IMR-90 (cell line): ENCODE data around the gene ANKHD1. TPM values are rescaled to one million over a fixed set of nuclear protein-coding genes. Genes with fewer than 3 reads are reported as not detected.

Experiments used
- ATAC-seq: fragments of 200-7000 bp; cut with Tn5 transposase; 2 replicates; pipeline ENCODE4 v1.9.1; 2020; ENCODE audit warnings: low read depth, mild to moderate bottlenecking, moderate library complexity
- BruUV-seq: library from RNA; stranded (reverse); fragments of 400-500 nt; replicated peaks from 2 replicates; lab custom pipeline; 2021; lab: Mats Ljungman, UMichigan
- CTCF ChIA-PET: fragments of 300-600 bp; formaldehyde crosslinking; extraction: SDS; loops from one replicate; lab custom pipeline; 2021; ENCODE audit warnings: antibody characterized with exemption; lab: Yijun Ruan, JAX
- POLR2A ChIA-PET: fragments of 300-600 bp; sonication (Branson Sonifier 250); formaldehyde crosslinking; loops from one replicate; lab custom pipeline; 2022; ENCODE audit warnings: antibody characterized with exemption; ENCODE audit not compliant: unreplicated experiment; lab: Charles Lee
- DNase-seq: peaks from one replicate; pipeline ENCODE4 v3.0.0; 2013
- H2AFZ ChIP-seq: replicated peaks from 2 replicates; pipeline ENCODE3; 2013; ENCODE audit warnings: low read length, mild to moderate bottlenecking; ENCODE audit not compliant: poor library complexity
- H2AK5ac ChIP-seq: 2 replicates; pipeline ENCODE4 v1.6.1; 2013; ENCODE audit warnings: low read depth, low read length, inconsistent platforms
- H2AK9ac ChIP-seq: replicated peaks from 2 replicates; pipeline ENCODE3; 2013; ENCODE audit warnings: mild to moderate bottlenecking, low read depth, low read length, moderate library complexity; ENCODE audit not compliant: poor library complexity
- H2BK120ac ChIP-seq: 2 replicates; pipeline ENCODE4 v1.6.1; 2013; ENCODE audit warnings: low read depth, low read length, inconsistent platforms
- H2BK15ac ChIP-seq: 3 replicates; pipeline ENCODE4 v1.6.1; 2013; ENCODE audit warnings: low read depth, low read length, inconsistent platforms
- H2BK20ac ChIP-seq: 2 replicates; pipeline ENCODE4 v1.6.1; 2013; ENCODE audit warnings: low read depth, mild to moderate bottlenecking, inconsistent platforms, low read length, moderate library complexity
- H2BK5ac ChIP-seq: 2 replicates; pipeline ENCODE4 v1.6.1; 2013; ENCODE audit warnings: mild to moderate bottlenecking, low read depth, low read length, inconsistent platforms; ENCODE audit not compliant: poor library complexity, severe bottlenecking
- H3K14ac ChIP-seq: replicated peaks from 2 replicates; pipeline ENCODE4 v1.6.1; 2013; ENCODE audit warnings: low read depth, low read length, inconsistent platforms
- H3K18ac ChIP-seq: 2 replicates; pipeline ENCODE4 v1.6.1; 2013; ENCODE audit warnings: low read depth, low read length, control low read depth
- H3K23ac ChIP-seq: 2 replicates; pipeline ENCODE4 v1.6.1; 2013; ENCODE audit warnings: low read depth, low read length, inconsistent platforms
- H3K27ac ChIP-seq: 2 replicates; pipeline ENCODE4 v1.5.1; 2013; ENCODE audit warnings: mild to moderate bottlenecking, control low read depth, low read length; ENCODE audit not compliant: insufficient read depth
- H3K27me3 ChIP-seq: 2 replicates; pipeline ENCODE4 v1.6.1; 2013; ENCODE audit warnings: low read length; ENCODE audit not compliant: control insufficient read depth, insufficient read depth
- H3K36me3 ChIP-seq: 2 replicates; pipeline ENCODE4 v1.6.1; 2013; ENCODE audit warnings: low read length, mixed read lengths; ENCODE audit not compliant: control insufficient read depth, insufficient read depth
- H3K4ac ChIP-seq: 2 replicates; pipeline ENCODE4 v1.6.1; 2013; ENCODE audit warnings: low read depth, low read length, inconsistent platforms
- H3K4me1 ChIP-seq: 2 replicates; pipeline ENCODE4 v1.6.1; 2013; ENCODE audit warnings: low read length, mixed read lengths; ENCODE audit not compliant: control insufficient read depth, insufficient read depth
- H3K4me2 ChIP-seq: 2 replicates; pipeline ENCODE4 v1.6.1; 2013; ENCODE audit warnings: low read depth, mild to moderate bottlenecking, control low read depth, low read length, moderate library complexity
- H3K4me3 ChIP-seq: 2 replicates; pipeline ENCODE4 v1.5.1; 2013; ENCODE audit warnings: low read depth, mild to moderate bottlenecking, control low read depth, low read length, moderate library complexity; ENCODE audit not compliant: insufficient read depth
- H3K56ac ChIP-seq: 2 replicates; pipeline ENCODE4 v1.6.1; 2013; ENCODE audit warnings: low read length, inconsistent platforms; ENCODE audit not compliant: insufficient read depth; ENCODE audit errors: extremely low read depth
- H3K79me1 ChIP-seq, 2 experiments: 2 replicates each; pipeline ENCODE4 v1.6.1; 2013; ENCODE audit warnings: low read length in 2 of 2, inconsistent platforms in 1 of 2, low read depth in 1 of 2
- H3K9ac ChIP-seq: 2 replicates; pipeline ENCODE4 v1.6.1; 2013; ENCODE audit warnings: low read depth, low read length, control low read depth
- H3K9me1 ChIP-seq: 2 replicates; pipeline ENCODE4 v1.6.1; 2013; ENCODE audit warnings: low read length, inconsistent platforms; ENCODE audit not compliant: insufficient read depth
- H3K9me3 ChIP-seq: 2 replicates; pipeline ENCODE4 v1.6.1; 2013; ENCODE audit warnings: low read length; ENCODE audit not compliant: control insufficient read depth, insufficient read depth
- H4K20me1 ChIP-seq: 2 replicates; pipeline ENCODE4 v1.6.1; 2013; ENCODE audit warnings: low read length, inconsistent platforms; ENCODE audit not compliant: insufficient read depth
- H4K5ac ChIP-seq: 2 replicates; pipeline ENCODE4 v1.6.1; 2013; ENCODE audit warnings: mild to moderate bottlenecking, low read depth, low read length, control low read depth
- H4K8ac ChIP-seq, 2 experiments: 2 replicates each; pipeline ENCODE4 v1.6.1; 2013; ENCODE audit warnings: low read depth in 2 of 2, low read length in 2 of 2, control low read depth in 1 of 2, inconsistent platforms in 1 of 2
- H4K91ac ChIP-seq: 2 replicates; pipeline ENCODE4 v1.6.1; 2013; ENCODE audit warnings: low read depth, low read length, inconsistent platforms; ENCODE audit not compliant: insufficient read depth
- BHLHE40 ChIP-seq: fragments of 150-350 bp; IDR thresholded peaks from 2 replicates; pipeline ENCODE4 v1.6.1; 2016; ENCODE audit warnings: mild to moderate bottlenecking, low read depth, low read length
- CEBPB ChIP-seq: IDR thresholded peaks from 2 replicates; pipeline ENCODE4 v1.6.1; 2012; ENCODE audit warnings: low read depth, low read length, improper control_type of control experiment
- CHD1 ChIP-seq: IDR thresholded peaks from 2 replicates; pipeline ENCODE4 v1.6.1; 2012; ENCODE audit warnings: low read depth, low read length, improper control_type of control experiment
- CTCF ChIP-seq: conservative IDR thresholded peaks from 2 replicates; pipeline ENCODE4 v1.5.1; 2012; ENCODE audit warnings: mild to moderate bottlenecking, low read depth, low read length, improper control_type of control experiment
- ELK1 ChIP-seq: fragments of 150-350 bp; IDR thresholded peaks from 2 replicates; pipeline ENCODE4 v1.6.1; 2016; ENCODE audit warnings: low read depth, mild to moderate bottlenecking, low read length, moderate library complexity, borderline replicate concordance
- FOS ChIP-seq: fragments of 150-350 bp; IDR thresholded peaks from 2 replicates; pipeline ENCODE4 v1.6.1; 2016; ENCODE audit warnings: low read depth, low read length
- MAFK ChIP-seq: IDR thresholded peaks from 2 replicates; pipeline ENCODE4 v1.6.1; 2012; ENCODE audit warnings: low read depth, low read length, improper control_type of control experiment
- MAZ ChIP-seq: IDR thresholded peaks from 2 replicates; pipeline ENCODE4 v1.6.1; 2012; ENCODE audit warnings: low read depth, mild to moderate bottlenecking, low read length, improper control_type of control experiment, moderate library complexity, borderline replicate concordance
- MXI1 ChIP-seq: IDR thresholded peaks from 2 replicates; pipeline ENCODE4 v1.6.1; 2012; ENCODE audit warnings: low read depth, mild to moderate bottlenecking, low read length, moderate library complexity, borderline replicate concordance
- NFE2L2 ChIP-seq: fragments of 150-350 bp; IDR thresholded peaks from 2 replicates; pipeline ENCODE4 v1.6.1; 2016; ENCODE audit warnings: low read depth, mild to moderate bottlenecking, low read length
- POLR2A ChIP-seq: IDR thresholded peaks from 2 replicates; pipeline ENCODE4 v1.6.1; 2012; ENCODE audit warnings: mild to moderate bottlenecking, low read depth, low read length
- RAD21 ChIP-seq: IDR thresholded peaks from 2 replicates; pipeline ENCODE4 v1.6.1; 2012; ENCODE audit warnings: low read length, improper control_type of control experiment
- RCOR1 ChIP-seq: IDR thresholded peaks from 2 replicates; pipeline ENCODE4 v1.6.1; 2012; ENCODE audit warnings: mild to moderate bottlenecking, low read length, improper control_type of control experiment; ENCODE audit not compliant: insufficient replicate concordance
- RFX5 ChIP-seq: IDR thresholded peaks from 2 replicates; pipeline ENCODE4 v1.8.0; 2012; ENCODE audit warnings: low read depth, mild to moderate bottlenecking, low read length, moderate library complexity
- SMC3 ChIP-seq: fragments of 150-350 bp; IDR thresholded peaks from 2 replicates; pipeline ENCODE4 v1.6.1; 2016; ENCODE audit warnings: low read depth, mild to moderate bottlenecking, antibody characterized with exemption, low read length, moderate library complexity
- USF2 ChIP-seq: fragments of 150-350 bp; IDR thresholded peaks from 2 replicates; pipeline ENCODE4 v1.6.1; 2017; ENCODE audit warnings: mild to moderate bottlenecking, antibody characterized with exemption, low read length, low read depth
- dilution Hi-C: fragments of 300-500 bp; cut with HindIII; formaldehyde crosslinking; loops from one replicate; pipeline ENCODE4 v1.14.3; 2018; ENCODE audit warnings: low sequenced_read_pairs; ENCODE audit not compliant: unreplicated experiment
- in situ Hi-C: fragments of 300-500 bp; cut with MboI; formaldehyde crosslinking; loops from 3 replicates; pipeline ENCODE4 v1.14.3; 2019; ENCODE audit warnings: low sequenced_read_pairs, inconsistent platforms, mixed read lengths
- intact Hi-C: fragments of 100-400 bp; cut with micrococcal nuclease; formaldehyde crosslinking; loops from 2 replicates; pipeline ENCODE4 v1.10.0; 2022
- polyA plus RNA-seq, 3 experiments: library from polyadenylated mRNA; depleted of rRNA; stranded (reverse); fragments of >200 nt; gene quantifications; 2 replicates each; pipeline ENCODE4 v1.2.3, GENCODE V29; 2012; ENCODE audit warnings: low replicate concordance in 1 of 3
- total RNA-seq: library from RNA; depleted of rRNA; stranded (reverse); fragments of >200 nt; gene quantifications from 2 replicates; pipeline ENCODE4 v1.2.3, GENCODE V29; 2012

The ANKHD1 gene
- total and polyA plus RNA-seq, 2 of the 4 experiments (the other 2 are of a cell fraction) = 32.1 to 36.7 TPM

GRCh38 chr5:140497897-140498296, 96.3 kb downstream of the ANKHD1 start:
- Histone ChIP-seq H2AK9ac (no peak overlapping the region), H3K9me3 (no peaks in the 10 kb centered on the region), H3K9ac (no peak overlapping the region), H2AFZ (no peak overlapping the region), H3K23ac (no peak overlapping the region), H3K79me1 (peaks cover 0 to 10% of the 10 kb centered on the region in 2 experiments; a peak in 2 of 4 replicates), H4K91ac (no peak overlapping the region), H2BK15ac (no peak overlapping the region), H3K4me2 (no peak overlapping the region), H4K8ac (no peak overlapping the region), H3K9me1 (0 out of 2 replicates have a peak, but pooled peaks cover 2% of the 10 kb centered on the region), H3K56ac (no peak overlapping the region), H3K14ac (no peak overlapping the region), H4K20me1 (no peaks in the 10 kb centered on the region), H3K18ac (no peak overlapping the region), H2AK5ac (no peak overlapping the region), H3K4ac (no peak overlapping the region), H3K4me3 (no peak overlapping the region), H3K27ac (no peak overlapping the region), H2BK20ac (no peak overlapping the region), H4K5ac (no peak overlapping the region), H2BK120ac (no peak overlapping the region), H2BK5ac (no peak overlapping the region), H3K4me1 (no peaks in the 10 kb centered on the region), H3K36me3 (peaks cover 9% of the 10 kb centered on the region), H3K27me3 (no peaks in the 10 kb centered on the region)
- dilution Hi-C loops = no loop called here
- TF ChIP-seq ELK1 (no peak), NFE2L2 (no peak), MXI1 (no peak), MAFK (no peak), RFX5 (no peak), BHLHE40 (no peak), CEBPB (no peak), FOS (no peak), CHD1 (no peak), CTCF (no peak), MAZ (no peak), SMC3 (no peak), RAD21 (no peak), USF2 (no peak), RCOR1 (no peak), POLR2A (no peak)
- CTCF ChIA-PET = no interaction called here
- POLR2A ChIA-PET = no interaction called here
- in situ Hi-C loops = no loop called here
- BruUV-seq = no TSS peak
- no peak for DNase-seq
- intact Hi-C loops = loop anchor here (5.0 kb wide), 1 partner anchor 34 kb away; no protein-coding TSS in a partner anchor
- no peak for ATAC-seq
